Suppressor macrophage (primary cell): ENCODE results near the gene RBM7.
A peak's percentile ranks its signal among the peaks of the same experiment; 100 is the strongest.

Experiments used
- DNase-seq, 4 experiments: peaks; one replicate each; pipeline ENCODE4 v3.0.0-alpha.2; 2020 to 2022
- total RNA-seq, 17 experiments: gene quantifications; one replicate each; lab custom pipeline; 2026; ENCODE audit warnings: mixed read lengths in 6 of 17, inconsistent platforms in 3 of 17; lab: John Stamatoyannopoulos, UW

The RBM7 gene
- 6.1 to 41.7 (median 17.7) reads per million in 17 experiments for total RNA-seq

GRCh38 chr11:114400216-114400914 is at the start of gene RBM7, which contains the start of gene C11orf71:
Gene RBM7 (plus strand): TSS chr11:114400666. CDS start chr11:114400672, 6 bp downstream.
Gene C11orf71 (minus strand): TSS chr11:114400511. CDS start chr11:114400331, 180 bp downstream.
- DNase-seq = peak; percentile 99

GRCh38 chr11:114353443-114353842 is 47.0 kb upstream of the RBM7 start:
- no peak for DNase-seq

DNA sequence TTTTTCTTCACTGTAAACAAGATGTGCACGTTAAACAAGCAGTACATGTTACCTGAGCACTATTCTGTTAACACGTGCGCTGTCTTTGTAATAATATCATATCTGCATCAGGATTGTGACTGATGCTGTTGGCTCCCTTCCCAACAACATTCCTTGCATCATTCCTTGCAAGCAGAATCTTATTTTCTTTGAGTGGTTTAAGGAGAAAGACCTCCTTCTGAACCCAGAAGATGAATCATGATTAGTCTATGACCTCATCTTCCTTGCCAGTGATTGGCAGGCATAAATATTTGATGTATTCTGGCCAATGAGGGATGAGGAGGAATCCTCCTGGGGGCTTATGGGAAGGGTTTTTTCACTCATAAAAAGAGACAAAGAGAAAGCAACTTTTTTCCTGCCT is 46.4 kb upstream of the RBM7 start:
- no peak for DNase-seq

GRCh38 chr11:114358716-114359115 is 41.8 kb upstream of the RBM7 start:
- DNase-seq = peak in 3 of 4 experiments; percentile 4 to 16 (median 12)

DNA sequence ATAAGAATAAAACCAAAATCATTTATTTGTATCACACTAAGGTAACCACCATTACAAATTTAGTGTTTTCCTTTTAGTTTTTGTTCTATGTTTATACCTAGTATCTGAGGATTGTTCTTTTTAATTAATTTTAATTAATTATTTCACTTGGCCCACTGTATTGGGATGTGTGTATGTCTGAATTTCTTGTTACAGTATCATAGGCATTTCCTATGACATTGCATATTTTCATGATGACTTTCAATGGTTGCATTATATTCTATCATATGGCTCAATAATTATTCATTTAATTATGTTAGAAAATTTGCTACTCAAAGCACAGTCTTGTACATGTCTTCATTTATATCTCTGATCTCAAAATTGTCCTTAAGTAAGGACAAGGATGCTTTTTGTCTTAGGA is 41.1 kb upstream of the RBM7 start:
- DNase-seq = no peak

DNA sequence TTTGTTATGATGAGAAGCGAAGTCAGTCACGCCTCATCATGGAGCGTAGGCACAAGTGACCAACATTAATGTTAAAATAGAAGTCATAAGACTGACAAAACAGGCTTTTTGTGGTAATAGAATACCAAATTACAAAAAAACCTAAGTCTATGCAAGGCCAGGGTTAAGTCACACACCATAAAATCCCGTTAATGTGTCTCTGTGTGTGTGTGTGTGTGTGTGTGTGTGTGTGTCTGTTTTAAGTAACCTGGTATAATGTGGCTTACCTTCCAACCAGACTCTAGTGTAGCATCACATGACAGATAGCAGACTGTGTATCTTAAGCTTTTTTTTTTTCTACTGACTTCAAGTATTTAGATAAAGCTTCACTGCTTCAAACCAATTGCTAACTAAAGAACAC is 38.1 kb upstream of the RBM7 start:
- DNase-seq = no peak

DNA sequence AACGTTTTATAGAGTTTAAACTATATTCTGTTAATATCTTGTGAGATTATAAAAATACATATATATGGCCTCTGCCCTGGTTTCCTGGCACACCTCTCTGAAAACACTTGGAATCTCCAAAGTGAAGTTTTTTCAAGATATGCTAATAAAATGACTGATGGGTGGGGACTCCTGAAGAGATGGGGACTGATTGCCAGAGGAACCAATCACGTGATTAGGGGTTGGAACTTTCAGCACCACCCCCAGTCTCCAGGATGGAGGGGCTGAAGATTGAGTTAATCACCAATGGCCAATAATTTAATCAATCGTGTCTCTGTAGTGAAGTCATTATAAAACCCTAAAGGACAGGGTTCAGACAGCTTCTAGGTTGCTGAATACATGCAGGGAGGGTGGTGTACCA is 37.5 kb upstream of the RBM7 start:
- DNase-seq = no peak

GRCh38 chr11:114366331-114367243 is 33.9 kb upstream of the RBM7 start:
- DNase-seq = no peak

DNA sequence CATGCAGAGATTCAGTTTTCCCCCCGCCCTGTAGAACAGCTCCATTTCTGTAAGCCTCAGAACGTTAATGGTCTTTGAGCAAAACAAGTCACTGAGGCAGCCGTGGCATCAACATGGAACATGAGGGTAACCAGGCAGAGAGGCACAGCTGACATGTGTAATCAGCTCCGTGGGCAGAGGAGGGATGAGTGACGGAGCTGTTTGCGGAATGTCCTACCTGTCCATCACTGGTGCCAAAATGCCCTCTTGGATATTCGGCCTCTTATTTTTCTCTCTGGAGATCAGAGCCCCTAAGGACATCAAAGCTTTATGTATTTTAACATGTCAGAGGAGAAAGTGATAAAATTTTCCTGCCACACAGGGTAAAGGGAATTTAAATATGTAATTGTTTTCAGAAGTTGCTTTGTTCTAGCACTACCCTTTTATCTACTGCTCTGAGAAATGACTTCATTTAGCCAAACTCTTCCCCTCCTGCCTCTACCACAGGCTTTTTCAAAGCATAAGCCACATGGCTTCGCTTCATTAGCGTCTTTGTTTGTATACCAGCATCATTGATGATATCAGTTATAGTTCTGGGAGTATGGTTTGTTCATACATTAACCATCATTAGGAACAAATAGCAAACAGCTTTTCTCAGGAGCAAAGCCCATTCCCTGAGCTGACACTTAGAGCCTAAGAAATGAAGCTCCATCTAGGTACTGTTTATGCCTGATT is 33.1 kb upstream of the RBM7 start:
- no peak for DNase-seq

DNA sequence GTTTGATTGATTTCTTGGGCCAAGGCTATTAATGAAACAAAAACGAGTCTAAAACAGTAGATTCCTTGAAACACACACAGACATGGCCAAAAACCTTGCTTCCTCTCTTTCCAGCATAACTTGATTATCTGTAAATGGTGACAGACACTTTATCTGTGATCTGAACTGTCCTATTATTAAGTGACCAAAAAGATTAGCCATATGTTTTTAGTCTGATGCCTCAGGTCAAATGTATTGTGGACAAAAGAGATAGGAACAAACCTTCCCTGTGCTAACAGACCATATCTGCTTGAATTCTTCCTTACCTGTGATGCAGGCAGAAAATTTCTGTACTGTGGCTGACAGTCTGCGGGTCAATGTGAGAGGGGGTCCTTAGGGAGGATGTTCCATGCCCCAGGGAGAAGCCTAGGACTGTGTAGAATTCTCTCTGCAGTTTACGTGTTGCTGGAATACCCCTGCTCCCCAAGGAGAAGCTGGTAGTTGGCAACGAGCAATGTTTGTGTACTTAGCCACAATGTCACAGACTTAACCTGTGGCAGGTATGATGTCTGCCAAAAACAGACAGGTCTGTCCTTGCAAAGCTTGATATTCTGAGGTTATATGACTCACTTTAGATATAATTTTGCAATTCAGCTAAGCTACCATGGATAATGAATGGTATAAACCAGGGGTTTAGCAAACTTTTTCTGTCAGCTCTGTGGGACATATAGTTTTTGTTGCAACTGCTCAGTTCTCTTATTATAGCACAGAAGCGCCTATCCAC is 31.4 kb upstream of the RBM7 start:
- no peak for DNase-seq

DNA sequence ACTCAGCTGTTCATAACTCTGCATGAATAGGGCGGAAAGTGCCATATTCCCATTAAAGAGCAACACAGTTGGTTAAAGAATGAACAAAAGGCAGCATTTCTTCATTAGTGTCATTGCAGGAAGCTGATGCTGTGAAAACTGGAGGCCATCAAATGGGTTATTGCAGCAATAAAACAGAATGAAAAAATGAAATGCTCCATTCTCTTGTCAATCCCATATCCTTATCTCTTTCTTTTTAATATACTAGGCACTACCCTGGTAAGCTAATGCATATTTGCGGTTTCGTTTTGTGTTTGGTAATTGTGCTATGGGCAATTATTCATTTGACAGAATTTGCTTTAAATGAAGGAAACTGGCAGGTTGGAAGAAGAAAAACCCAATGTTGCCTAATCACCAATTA is 25.4 kb upstream of the RBM7 start:
- DNase-seq = no peak

- no peak for DNase-seq
Measured at GRCh38 chr11:114377612-114378267, 22.7 kb upstream of the RBM7 start.

DNA sequence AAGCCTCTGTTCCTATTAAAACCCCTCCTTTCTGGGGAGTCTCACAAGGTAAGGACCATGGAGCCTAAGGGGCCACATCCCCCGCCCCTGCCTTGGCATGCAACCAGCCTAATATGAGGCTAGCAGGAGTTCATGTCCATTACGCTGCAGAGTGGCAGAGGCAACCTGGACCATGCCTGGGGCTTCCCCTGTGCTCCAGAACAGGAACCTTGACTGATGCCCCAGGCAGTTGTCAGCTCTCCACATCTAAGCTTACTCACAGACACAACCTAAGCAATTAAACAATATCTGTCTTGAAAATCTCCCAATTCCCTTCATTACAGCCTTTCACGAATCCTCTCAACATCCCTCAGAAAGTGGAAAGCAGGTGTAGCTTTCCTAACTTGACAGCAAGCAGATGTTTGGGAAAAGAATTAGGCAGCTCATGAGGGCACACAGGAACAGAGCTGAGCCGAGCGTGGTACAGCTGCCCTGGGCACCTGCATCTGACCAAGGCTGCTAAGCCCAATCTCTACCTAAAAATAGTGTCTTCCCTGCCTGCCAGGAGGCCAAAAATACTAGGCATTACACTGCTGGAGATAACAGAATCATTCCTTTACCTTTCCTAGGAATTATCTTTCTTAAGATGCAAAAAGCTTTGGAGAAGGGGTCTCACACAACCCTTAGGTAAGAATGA is 20.9 kb upstream of the RBM7 start:
- DNase-seq = no peak

- DNase-seq = no peak
Measured at GRCh38 chr11:114382509-114382908, 18.0 kb upstream of the RBM7 start.

GRCh38 chr11:114384487-114384886 is 16.0 kb upstream of the RBM7 start:
- no peak for DNase-seq

GRCh38 chr11:114386131-114386530 is 14.3 kb upstream of the RBM7 start:
- DNase-seq = no peak

DNA sequence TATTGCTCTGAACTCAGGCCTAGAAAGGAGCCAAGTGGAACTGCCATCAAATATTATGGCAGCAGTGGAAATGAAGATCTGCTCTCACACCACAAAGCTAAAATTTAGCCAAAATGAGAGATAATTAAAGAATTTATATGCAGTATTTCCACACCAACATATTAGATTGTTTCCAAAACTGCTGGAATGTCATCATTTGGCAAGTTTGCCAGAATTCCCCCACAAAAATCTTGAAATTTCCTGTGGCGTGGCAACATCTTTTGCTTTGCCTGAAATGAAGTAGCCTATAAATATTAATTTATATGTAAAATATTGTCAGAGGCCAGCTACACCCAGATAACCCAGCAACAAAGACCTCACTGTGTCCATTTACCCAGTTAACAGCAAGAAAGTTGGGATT is 13.9 kb upstream of the RBM7 start:
- DNase-seq = no peak

GRCh38 chr11:114392735-114393667 is 7.5 kb upstream of the RBM7 start:
- no peak for DNase-seq

DNA sequence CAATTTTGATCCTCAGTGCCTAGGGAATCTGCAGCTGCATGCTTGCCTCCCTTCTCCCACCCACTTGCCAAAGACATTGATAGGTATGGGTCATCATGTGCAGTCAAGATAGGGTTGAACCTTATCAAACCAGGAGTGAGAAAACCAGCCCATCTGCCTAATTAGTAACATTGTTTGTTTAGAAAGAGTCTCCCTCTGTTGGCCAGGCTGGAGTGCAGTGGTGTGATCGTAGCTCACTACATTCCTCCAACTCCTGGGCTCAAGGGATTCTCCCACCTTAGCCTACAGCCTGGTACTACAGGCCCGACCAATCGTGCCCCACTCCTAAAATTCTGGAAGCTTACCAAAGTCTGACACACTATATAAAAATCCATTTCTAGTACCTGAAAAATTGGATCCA is 4.7 kb upstream of the RBM7 start:
- DNase-seq = no peak

DNA sequence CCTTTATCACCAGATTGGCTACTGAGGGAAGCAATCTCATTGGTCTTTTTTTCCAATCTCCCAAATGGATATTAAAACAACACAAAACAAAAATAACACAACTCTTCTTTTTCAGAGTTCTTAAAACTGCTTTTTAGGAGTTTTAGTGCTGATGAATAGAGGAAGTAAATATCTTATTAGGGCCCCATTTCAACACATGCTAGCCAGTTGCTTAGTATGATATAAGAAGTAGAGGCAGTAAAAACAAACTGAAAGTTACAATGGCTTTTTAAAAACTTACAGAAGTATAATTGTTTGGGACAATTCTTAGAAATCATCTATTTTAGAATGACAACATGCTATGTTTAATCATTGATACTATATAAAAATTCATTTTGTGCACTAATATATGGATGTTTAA is 3.5 kb upstream of the RBM7 start:
- peak in 2 of 4 experiments; percentile 37 to 43 for DNase-seq
